Hypothalamus (tissue), 51 donors: ENCODE results near the gene NOX4.
"Not testable (repeated sequence)": the region's sequence is repeated elsewhere in the genome, so short reads cannot be mapped to it uniquely, and the experiment has no call there.

Experiments
- DNase-seq, 51 donors: peaks; one replicate each; lab custom pipeline; 2025; lab: John Stamatoyannopoulos, UW

Gene NOX4

GRCh38 chr11:89387501-89387900 is 103.7 kb downstream of the NOX4 start:
- not testable (repeated sequence) for DNase-seq

- not testable (repeated sequence) for DNase-seq
These were observed 108.2 kb downstream of the NOX4 start for GRCh38 chr11:89382986-89383385.

GRCh38 chr11:89381094-89381493 is 110.1 kb downstream of the NOX4 start:
- peak in 1 of 51 donors; percentile 15 for DNase-seq

- not testable (repeated sequence) for DNase-seq
These were observed 111.0 kb downstream of the NOX4 start for GRCh38 chr11:89379976-89380771.

DNA sequence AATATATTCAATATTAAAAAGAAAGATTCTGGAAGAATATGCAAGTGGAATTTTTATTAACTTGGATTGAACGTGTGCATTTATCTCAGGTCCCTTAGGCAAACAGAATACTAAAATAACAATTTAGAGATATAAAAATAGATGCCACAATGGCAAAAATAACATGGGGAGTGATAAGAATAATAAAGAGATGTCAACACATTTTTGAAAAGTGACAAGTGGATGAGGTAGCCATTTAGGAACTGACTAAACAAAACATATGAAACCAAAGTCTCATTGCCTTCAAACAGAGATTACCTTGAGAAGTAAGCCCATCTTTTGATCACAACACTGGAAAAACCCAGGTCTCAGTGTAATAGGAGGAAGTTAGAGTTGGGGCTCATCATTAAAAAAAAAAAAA is 112.2 kb downstream of the NOX4 start:
- not testable (repeated sequence) for DNase-seq

DNA sequence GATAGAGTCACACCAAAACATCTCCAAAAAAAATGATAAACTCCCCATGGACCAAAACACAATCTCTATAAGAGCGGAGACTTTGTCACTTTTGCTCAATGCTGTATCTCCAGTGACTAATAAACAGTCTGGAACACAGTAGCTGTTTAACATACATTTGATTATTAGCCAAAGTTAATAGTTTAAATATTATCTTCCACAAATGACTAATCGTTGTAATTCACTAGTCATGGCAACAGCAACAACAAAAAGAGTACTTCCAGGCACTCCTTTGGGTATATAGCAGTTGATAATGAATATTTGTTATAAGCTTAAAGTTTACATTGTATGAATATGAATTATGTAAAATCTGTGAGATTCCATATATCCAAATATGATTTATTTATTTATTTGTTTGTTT is 121.8 kb downstream of the NOX4 start:
- not testable (repeated sequence) for DNase-seq

DNA sequence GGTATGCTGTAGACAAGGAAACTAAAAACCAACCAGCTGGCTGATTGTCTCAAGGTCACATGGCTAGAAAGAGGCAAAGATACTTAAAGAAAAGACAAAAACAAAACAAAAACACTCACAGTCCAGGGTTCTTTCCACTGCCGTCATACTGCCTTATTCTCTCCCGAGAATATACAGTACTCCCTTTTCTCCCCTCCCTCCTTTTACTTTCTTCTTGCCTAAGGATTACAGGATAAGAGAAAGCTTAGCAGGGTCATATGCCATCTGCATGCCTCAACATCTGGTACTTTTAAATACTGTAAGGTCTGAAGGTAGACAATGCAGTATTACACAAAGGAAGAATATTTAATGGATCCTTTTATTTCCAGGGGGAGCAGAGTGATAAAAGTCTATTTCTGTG is 126.3 kb downstream of the NOX4 start:
- DNase-seq, result not testable (repeated sequence)

GRCh38 chr11:89361734-89362133 is 129.4 kb downstream of the NOX4 start:
- DNase-seq, result no peak

GRCh38 chr11:89359208-89359607 is 132.0 kb downstream of the NOX4 start:
- DNase-seq, result not testable (repeated sequence)

GRCh38 chr11:89358761-89359160 is 132.4 kb downstream of the NOX4 start:
- no peak for DNase-seq

DNA sequence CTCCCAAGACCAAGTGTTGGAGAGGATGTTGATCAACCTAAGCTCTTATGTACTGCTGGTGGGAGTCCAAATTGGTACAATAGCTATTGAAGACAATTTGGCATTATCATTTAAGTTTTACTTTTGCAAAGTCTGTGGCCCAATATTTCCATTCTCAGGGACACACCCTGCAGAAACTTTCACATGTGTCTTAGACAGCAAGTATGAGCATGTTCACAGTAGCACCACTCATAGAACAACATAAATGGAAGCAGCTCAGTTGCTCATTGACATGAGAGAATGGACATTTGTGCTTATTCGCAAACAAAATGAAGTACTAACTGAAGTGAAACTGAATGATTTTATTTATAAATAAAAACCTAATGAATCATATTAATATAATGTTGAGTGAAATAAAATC is 135.5 kb downstream of the NOX4 start:
- DNase-seq, result no peak

- not testable (repeated sequence) for DNase-seq
These were observed 136.7 kb downstream of the NOX4 start for GRCh38 chr11:89354513-89354912.

DNA sequence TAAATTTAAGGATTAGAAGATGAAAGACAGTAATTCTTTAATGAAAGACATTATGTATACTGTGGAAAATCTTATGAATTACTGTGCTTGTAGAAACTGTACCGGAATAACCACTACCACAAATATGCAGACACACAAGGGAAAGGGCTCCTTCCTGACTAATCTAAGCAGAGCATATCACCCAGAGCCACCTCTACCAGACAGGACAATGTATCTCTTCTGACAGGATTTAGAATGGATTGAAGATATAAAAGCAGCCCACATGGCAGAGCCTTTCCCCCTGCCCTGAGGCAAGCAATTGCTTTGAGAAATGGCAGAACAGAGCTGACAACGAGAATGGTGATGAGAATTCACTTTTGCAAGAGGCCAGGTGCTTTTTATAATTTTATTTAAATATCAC is 144.1 kb downstream of the NOX4 start:
- DNase-seq, result no peak

DNA sequence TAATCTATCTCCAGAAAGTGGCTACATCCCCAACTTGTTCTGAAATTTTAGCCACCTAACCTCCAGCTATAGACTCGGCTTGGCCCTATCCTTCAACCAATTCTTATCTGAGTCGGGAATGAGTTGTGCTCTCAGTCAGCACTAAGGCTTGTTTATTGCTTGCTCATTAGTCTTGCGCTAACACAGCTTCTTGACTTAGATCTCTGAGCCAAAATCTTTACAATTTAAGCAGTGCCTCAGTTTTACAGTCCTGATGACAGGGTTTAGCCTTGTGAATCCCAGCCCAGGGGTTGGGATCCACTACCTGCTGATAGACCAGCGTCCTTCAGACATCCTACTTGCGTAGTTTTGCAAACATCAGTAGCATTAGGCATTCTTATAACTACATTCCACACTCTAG is 144.6 kb downstream of the NOX4 start:
- no peak for DNase-seq

DNA sequence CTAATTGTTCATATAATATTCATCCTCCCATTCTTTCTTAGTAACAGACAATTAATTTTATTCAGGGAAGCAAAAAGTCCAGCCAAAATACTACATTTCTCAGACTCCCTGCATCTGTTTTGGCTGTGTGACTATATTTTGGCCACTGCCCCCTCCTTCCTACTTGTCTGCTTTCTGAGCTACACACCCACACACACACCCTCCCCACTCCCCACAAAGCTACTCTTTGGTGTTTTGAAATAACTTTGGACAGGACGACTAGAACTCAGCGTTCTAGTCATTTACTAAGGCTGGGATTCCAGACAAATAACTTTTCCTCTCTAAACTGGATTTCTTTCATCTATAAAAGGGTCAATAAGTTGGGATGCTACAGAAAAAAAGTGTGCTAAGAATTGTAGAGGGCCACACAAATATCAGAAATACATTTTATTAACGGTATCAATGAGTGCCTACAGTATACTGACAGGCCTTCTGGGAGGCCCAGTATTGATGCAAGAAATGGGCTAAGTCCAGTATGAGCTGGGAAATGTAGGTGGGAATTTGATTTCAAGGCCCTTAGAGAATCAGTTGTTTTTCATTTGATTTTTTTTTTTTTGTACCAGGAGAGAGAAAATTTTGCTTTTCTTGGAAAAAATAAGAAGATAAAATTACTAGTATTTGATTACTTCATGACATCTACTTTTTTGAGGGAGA is 148.1 kb downstream of the NOX4 start:
- DNase-seq, result peak in 1 of 51 donors; percentile 0

DNA sequence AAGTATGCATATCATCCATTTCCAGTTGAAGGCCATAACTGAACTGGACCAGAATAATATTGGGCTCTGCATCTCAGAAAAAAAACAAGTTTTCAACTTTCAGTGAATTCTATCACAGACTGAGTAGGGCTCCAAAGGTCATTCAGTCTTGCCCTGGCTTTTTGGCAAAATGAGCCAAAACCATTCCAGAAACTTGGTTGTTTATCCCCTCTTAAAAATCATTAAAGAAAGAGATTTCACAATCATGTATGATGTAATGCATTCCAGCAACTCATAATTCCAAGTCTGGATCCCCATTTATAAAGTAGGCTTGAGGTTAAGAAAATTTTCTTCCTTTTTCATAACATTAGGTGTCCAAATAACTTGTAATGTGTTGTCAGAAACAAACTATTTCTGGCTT is 150.7 kb downstream of the NOX4 start:
- DNase-seq, result not testable (repeated sequence)

DNA sequence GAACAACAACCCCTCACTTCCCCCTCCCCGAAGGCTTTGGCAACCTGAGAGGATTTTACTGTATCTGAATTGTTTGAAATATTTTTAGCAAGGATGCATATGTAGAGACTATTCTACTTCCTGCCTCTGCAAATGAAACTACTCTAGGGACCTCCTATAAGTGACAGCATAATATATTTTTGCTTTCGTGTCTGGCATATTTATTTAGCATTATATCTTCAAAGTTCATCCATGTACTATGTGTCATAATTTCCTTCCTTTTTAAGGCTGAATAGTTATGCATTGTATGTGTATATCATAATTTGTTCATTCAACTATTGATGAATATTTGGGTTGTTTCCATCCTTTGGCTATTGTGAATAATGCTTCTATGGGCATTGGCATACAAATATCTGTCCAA is 153.1 kb downstream of the NOX4 start:
- not testable (repeated sequence) for DNase-seq

DNA sequence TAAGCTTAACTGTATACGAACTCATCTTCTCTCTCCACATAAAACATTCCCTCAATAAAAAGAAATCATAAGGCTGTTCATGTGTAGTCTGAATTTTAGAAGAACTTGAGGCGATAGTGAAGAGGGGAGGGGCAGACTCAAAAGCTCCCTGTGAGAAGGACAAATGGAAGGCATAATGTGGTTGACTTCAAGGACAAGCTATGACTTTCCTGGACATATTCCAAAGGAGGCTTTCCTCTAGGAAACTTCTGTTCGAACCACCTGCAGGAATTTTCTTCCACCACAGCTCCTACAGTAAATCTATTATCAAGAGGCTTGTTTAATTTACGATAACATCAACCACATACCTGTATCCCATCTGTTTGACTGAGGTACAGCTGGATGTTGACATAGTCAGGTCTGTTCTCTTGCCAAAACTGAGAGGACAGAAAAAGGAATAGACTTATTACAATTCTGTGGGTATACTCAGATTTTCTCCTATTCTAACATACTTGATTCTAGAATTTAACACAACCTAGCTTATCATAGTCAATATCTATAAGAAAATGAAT is 154.0 kb downstream of the NOX4 start:
- not testable (repeated sequence) for DNase-seq

GRCh38 chr11:89333704-89334103 is 157.5 kb downstream of the NOX4 start:
- DNase-seq, result peak in 3 of 51 donors; percentile 14 to 23 (median 17)

DNA sequence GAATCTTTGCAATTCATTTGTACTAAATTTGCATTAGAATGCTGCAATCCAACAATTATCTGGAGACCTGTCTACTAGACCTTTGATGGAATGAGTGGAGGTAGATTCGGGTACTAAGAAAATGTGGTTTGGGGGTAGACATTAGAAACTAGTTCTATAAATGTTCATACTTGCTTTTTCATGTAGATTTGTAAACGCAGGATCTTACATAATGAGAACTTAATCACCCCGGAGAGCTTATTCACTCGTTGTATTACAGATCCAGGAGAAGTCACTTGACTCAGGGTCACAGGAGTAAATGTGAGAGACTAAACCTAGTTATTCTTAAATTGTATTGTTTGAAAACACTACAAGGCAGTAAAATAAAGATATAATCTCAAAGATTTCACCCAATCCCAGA is 159.2 kb downstream of the NOX4 start:
- not testable (repeated sequence) for DNase-seq

- no peak for DNase-seq
These were observed 163.3 kb downstream of the NOX4 start for GRCh38 chr11:89327885-89328284.

GRCh38 chr11:89321401-89321800 is 169.8 kb downstream of the NOX4 start:
- no peak for DNase-seq
